Loucy (cell line): Measurements from ENCODE around the gene CXCL17.
"Not testable (repeated sequence)": the region's sequence is repeated elsewhere in the genome, so short reads cannot be mapped to it uniquely, and the experiment has no call there.

ENCODE experiments used
- H2AFZ ChIP-seq: fragments of 200-600 bp; sonication (generic); 2 replicates; pipeline ENCODE4 v1.6.0; 2016; ENCODE audit warnings: antibody characterized with exemption, mild to moderate bottlenecking, low read length, moderate library complexity
- H3F3A ChIP-seq: fragments of 200-600 bp; 2 replicates; pipeline ENCODE4 v1.6.0; 2016; ENCODE audit warnings: antibody characterized with exemption, low read depth, mild to moderate bottlenecking
- H3K27me3 ChIP-seq: fragments of 200-600 bp; sonication (generic); 2 replicates; pipeline ENCODE4 v1.6.1; 2014; ENCODE audit warnings: low read length, mild to moderate bottlenecking; ENCODE audit not compliant: insufficient read depth, poor library complexity, severe bottlenecking
- H3K36me3 ChIP-seq: fragments of 200-600 bp; sonication (generic); 2 replicates; pipeline ENCODE4 v1.6.1; 2016; ENCODE audit warnings: low read length; ENCODE audit not compliant: insufficient read depth
- H3K4me1 ChIP-seq: fragments of 200-600 bp; sonication (generic); 2 replicates; pipeline ENCODE4 v1.5.1; 2014; ENCODE audit warnings: low read length, mild to moderate bottlenecking; ENCODE audit not compliant: insufficient read depth, poor library complexity, severe bottlenecking
- H3K4me2 ChIP-seq: fragments of 200-600 bp; sonication (generic); 2 replicates; pipeline ENCODE4 v1.6.0; 2014; ENCODE audit warnings: antibody characterized with exemption, low read length, low read depth, mild to moderate bottlenecking; ENCODE audit not compliant: poor library complexity, severe bottlenecking
- H3K4me3 ChIP-seq: fragments of 200-600 bp; sonication (generic); 2 replicates; pipeline ENCODE4 v1.5.1; 2014; ENCODE audit warnings: low read length, mild to moderate bottlenecking, mixed read lengths; ENCODE audit not compliant: poor library complexity, severe bottlenecking
- H3K79me2 ChIP-seq: fragments of 200-600 bp; sonication (generic); 2 replicates; pipeline ENCODE4 v1.6.1; 2014; ENCODE audit warnings: low read length; ENCODE audit not compliant: insufficient read depth
- H3K9ac ChIP-seq: fragments of 200-600 bp; sonication (generic); 2 replicates; pipeline ENCODE4 v1.6.0; 2014; ENCODE audit warnings: mild to moderate bottlenecking, low read depth, low read length, moderate library complexity; ENCODE audit not compliant: poor library complexity, severe bottlenecking
- H3K9me2 ChIP-seq: fragments of 200-600 bp; sonication (generic); replicated peaks from 2 replicates; pipeline ENCODE4 v1.6.1; 2016; ENCODE audit warnings: low read depth, low read length, mixed read lengths
- H3K9me3 ChIP-seq: fragments of 200-600 bp; sonication (generic); 2 replicates; pipeline ENCODE4 v1.6.1; 2014; ENCODE audit warnings: mild to moderate bottlenecking, antibody characterized with exemption, low read length, low read depth; ENCODE audit not compliant: insufficient read depth
- H4K20me1 ChIP-seq: fragments of 200-600 bp; sonication (generic); 2 replicates; pipeline ENCODE4 v1.6.0; 2014; ENCODE audit warnings: antibody characterized with exemption, low read length, mild to moderate bottlenecking; ENCODE audit not compliant: insufficient read depth, poor library complexity, severe bottlenecking
- CTCF ChIP-seq: fragments of 200-600 bp; sonication (generic); conservative IDR thresholded peaks from 2 replicates; pipeline ENCODE4 v1.5.1; 2014; ENCODE audit warnings: mild to moderate bottlenecking, antibody characterized with exemption, low read length
- EZH2phosphoT487 ChIP-seq: fragments of 200-600 bp; IDR thresholded peaks from 2 replicates; pipeline ENCODE4 v1.6.1; 2018; ENCODE audit warnings: antibody characterized with exemption, mild to moderate bottlenecking, moderate library complexity, borderline replicate concordance

The CXCL17 gene

GRCh38 chr19:42466521-42467182 lies 23.9 kb upstream of the CXCL17 start:
- Histone ChIP-seq H2AFZ (no peak overlapping the region), H3K79me2 (no peaks in the 10 kb centered on the region), H3K9me2 (no peaks in the 10 kb centered on the region), H3F3A (no peaks in the 10 kb centered on the region), H3K4me2 (no peak overlapping the region), H4K20me1 (no peaks in the 10 kb centered on the region), H3K4me1 (peaks cover 8% of the 10 kb centered on the region), H3K9me3 (no peaks in the 10 kb centered on the region), H3K27me3 (no peaks in the 10 kb centered on the region), H3K4me3 (no peak overlapping the region), H3K9ac (no peak overlapping the region), H3K36me3 (no peaks in the 10 kb centered on the region)
- TF ChIP-seq CTCF = no peak
- no peak for TF ChIP-seq EZH2phosphoT487

- Histone ChIP-seq H3K4me3 (no peak overlapping the region), H4K20me1 (no peaks in the 10 kb centered on the region), H3K4me1 (peaks cover 8% of the 10 kb centered on the region), H3K36me3 (no peaks in the 10 kb centered on the region), H3K4me2 (no peak overlapping the region), H3K9ac (no peak overlapping the region), H3K79me2 (no peaks in the 10 kb centered on the region), H3K9me3 (no peaks in the 10 kb centered on the region), H3K27me3 (no peaks in the 10 kb centered on the region), H2AFZ (no peak overlapping the region), H3F3A (no peaks in the 10 kb centered on the region), H3K9me2 (no peaks in the 10 kb centered on the region)
- TF ChIP-seq CTCF (no peak), EZH2phosphoT487 (no peak)
Measured at GRCh38 chr19:42465827-42466280, 23.1 kb upstream of the CXCL17 start.

GRCh38 chr19:42461700-42462324 lies 19.1 kb upstream of the CXCL17 start:
- Histone ChIP-seq H3K9me3 (no peaks in the 10 kb centered on the region), H3K9me2 (no peaks in the 10 kb centered on the region), H3K4me3 (no peak overlapping the region), H3K79me2 (no peaks in the 10 kb centered on the region), H2AFZ (no peak overlapping the region), H3K27me3 (no peaks in the 10 kb centered on the region), H3K36me3 (no peaks in the 10 kb centered on the region), H3K4me1 (peaks cover 11% of the 10 kb centered on the region), H3K4me2 (no peak overlapping the region), H4K20me1 (no peaks in the 10 kb centered on the region), H3F3A (no peaks in the 10 kb centered on the region), H3K9ac (no peak overlapping the region)
- TF ChIP-seq EZH2phosphoT487 (no peak), CTCF (no peak)

- not testable (repeated sequence) for H3K9ac ChIP-seq, H3F3A ChIP-seq, H3K4me2 ChIP-seq, H3K9me3 ChIP-seq, H3K79me2 ChIP-seq, H4K20me1 ChIP-seq, H3K27me3 ChIP-seq, H3K4me1 ChIP-seq, H3K4me3 ChIP-seq, H2AFZ ChIP-seq, H3K9me2 ChIP-seq, H3K36me3 ChIP-seq
Measured at GRCh38 chr19:42461231-42461630, 18.5 kb upstream of the CXCL17 start.
